Activated naive CD8-positive, alpha-beta T cell treated with anti-CD3 and anti-CD28 coated beads, Interleukin-2, amount 50 U/mL, for 16 hours (primary cell): ENCODE measurements around the gene RUNX2.

ENCODE experiments used
- DNase-seq: peaks from one replicate; pipeline ENCODE4 v3.0.0-alpha.2; 2020; ENCODE audit warnings: low read depth, low spot score

The RUNX2 gene

GRCh38 chr6:45411959-45412358 is 83.8 kb downstream of the RUNX2 start:
- DNase-seq, result no peak

GRCh38 chr6:45415315-45415714 is 87.2 kb downstream of the RUNX2 start:
- DNase-seq, result no peak

- DNase-seq, result no peak
Measured at GRCh38 chr6:45415788-45416518, 87.8 kb downstream of the RUNX2 start.

GRCh38 chr6:45416700-45417099 is 88.6 kb downstream of the RUNX2 start:
- DNase-seq, result no peak

- DNase-seq, result no peak
Measured at GRCh38 chr6:45417436-45417835, 89.3 kb downstream of the RUNX2 start.

GRCh38 chr6:45419571-45420082 is 91.5 kb downstream of the RUNX2 start:
- peak; percentile 23 for DNase-seq

GRCh38 chr6:45420083-45420908 is 92.2 kb downstream of the RUNX2 start:
- peak; percentile 31 for DNase-seq

GRCh38 chr6:45420909-45421708 is 93.0 kb downstream of the RUNX2 start:
- DNase-seq, result no peak

- no peak for DNase-seq
Measured at GRCh38 chr6:45421709-45422502, 93.8 kb downstream of the RUNX2 start.

GRCh38 chr6:45422503-45423110 is 94.5 kb downstream of the RUNX2 start:
- no peak for DNase-seq

GRCh38 chr6:45423111-45423823 is 95.1 kb downstream of the RUNX2 start:
- DNase-seq, result no peak

GRCh38 chr6:45423824-45424450 is 95.8 kb downstream of the RUNX2 start:
- DNase-seq, result no peak

- DNase-seq, result no peak
Measured at GRCh38 chr6:45424451-45424861, 96.3 kb downstream of the RUNX2 start.

GRCh38 chr6:45426251-45426650 is 98.1 kb downstream of the RUNX2 start:
- DNase-seq, result no peak

- DNase-seq, result no peak
Measured at GRCh38 chr6:45427726-45428125, 99.6 kb downstream of the RUNX2 start.

- DNase-seq, result no peak
Measured at GRCh38 chr6:45428727-45429126, 100.6 kb downstream of the RUNX2 start.

- no peak for DNase-seq
Measured at GRCh38 chr6:45430590-45431202, 102.6 kb downstream of the RUNX2 start.

GRCh38 chr6:45431317-45432065 is 103.4 kb downstream of the RUNX2 start:
- no peak for DNase-seq
